ENCODE measurements around the gene ABCA2.

ABCA2 gene

DNA sequence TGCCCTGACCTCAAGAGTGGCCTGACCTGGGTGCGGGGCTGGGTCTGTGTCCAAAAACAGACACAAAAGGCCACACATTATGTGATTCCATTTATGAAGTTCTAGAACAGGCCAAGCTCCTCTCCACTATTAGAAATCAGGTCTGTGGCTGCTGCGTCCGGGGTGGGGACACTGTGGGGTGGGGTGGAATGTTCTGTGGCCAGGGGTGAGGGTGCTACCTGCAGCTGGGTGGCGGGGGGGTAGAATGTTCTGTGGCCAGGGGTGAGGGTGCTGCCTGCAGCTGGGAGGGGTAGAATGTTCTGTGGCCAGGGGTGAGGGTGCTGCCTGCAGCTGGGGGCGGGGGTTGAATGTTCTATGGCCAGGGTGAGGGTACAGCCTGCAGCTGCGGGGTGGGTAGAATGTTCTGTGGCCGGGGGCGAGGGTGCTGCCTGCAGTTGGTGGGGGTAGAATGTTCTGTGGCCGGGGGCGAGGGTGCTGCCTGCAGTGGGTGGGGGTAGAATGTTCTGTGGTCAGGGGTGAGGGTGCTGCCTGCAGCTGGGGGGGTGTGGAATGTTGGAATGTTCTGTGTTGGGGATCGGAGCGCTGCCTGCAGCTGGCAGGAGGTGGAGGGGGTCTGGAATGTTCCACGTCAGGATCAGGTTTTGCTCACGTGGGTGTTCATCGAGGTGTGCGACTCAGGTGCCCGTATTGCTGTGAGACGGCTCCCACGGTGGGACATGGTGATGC lies 67.7 kb downstream of the ABCA2 start:
- DNase-seq: no peak

DNA sequence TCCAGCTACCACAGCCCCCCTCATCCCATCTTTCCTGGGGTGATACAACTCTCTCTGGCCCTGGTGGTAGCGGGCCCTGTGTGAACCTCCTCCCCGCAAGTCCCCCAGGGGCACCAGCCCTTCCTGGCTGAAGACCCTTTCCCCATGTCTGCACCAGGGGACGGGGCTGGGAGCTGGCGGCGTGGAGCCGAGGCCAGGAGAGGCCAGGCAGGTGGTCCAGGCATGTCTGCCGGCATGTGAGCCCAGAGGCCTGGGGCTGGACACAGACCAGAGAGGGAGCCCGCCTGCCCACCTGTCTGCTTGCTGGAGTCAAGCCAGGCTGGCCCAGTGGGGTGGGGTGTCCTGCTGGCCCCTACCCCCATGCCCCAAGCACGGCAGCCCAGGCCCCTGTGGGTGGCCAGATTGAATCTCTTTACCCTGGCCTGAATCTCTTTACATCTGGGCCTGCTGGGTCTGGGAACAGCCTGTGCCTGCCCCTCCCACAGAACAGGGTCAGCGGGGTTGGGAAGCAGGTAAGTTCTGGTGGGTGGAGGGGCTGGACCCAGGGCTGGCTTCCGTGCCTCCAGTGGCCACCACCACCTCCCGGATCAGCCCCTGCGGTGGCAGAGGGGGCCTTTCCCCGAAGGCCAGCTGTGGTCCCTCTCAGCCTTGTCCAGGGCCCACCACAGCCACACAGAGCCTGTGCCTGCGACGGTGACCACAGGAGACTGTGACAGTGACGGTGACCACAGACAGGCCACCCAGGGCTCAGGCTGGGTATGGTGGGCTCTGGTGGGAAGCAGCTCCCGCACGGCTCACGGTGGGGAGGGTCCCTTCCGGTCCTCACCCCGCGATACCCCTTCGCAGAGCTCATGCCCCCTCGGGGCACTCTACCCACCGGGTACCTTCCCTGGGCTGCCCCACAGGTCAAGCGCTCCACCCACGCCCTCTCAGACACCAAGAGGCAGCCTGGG lies 68.9 kb downstream of the ABCA2 start:
- no peak for DNase-seq

DNA sequence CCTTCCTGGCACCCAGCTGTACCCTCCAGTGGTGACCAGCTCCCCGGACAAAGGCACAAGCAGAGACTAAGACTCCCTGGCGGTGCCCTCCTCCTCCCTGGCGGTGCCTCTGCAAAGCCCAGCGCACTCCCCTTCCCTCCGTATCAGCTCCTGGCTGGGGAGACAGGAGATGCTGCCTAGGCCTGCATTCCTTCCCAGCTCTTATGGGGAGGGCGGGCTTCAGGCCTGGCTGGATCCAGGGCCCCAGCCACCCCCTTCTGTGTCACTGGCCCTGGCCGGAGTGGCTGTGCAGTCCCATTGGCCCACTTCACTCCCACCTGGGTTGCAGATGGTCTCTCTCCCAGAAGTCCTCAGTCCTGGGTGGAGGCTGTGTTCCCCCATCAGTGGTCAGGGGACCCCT lies 69.6 kb downstream of the ABCA2 start:
- no peak for DNase-seq

DNA sequence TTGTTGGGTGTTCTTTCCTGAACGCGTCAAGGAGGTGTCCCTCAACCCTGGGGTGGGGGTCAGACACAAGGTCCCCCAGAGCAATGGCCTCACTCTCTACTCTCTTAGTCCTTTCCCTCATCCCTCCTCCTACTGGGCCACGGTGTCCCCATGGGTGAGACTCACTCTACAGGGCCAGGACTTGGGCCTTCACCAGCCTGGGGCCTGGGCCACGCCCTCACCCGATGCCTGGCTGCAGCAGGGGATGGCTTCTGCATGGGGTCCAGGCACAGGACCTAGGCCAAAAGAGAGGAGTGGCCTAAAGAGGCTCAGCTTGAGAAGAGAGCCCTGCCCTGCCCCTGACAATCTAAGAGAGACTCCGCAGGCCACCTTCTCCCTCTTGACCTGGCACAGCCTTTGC lies 70.1 kb downstream of the ABCA2 start:
- DNase-seq: no peak

DNA sequence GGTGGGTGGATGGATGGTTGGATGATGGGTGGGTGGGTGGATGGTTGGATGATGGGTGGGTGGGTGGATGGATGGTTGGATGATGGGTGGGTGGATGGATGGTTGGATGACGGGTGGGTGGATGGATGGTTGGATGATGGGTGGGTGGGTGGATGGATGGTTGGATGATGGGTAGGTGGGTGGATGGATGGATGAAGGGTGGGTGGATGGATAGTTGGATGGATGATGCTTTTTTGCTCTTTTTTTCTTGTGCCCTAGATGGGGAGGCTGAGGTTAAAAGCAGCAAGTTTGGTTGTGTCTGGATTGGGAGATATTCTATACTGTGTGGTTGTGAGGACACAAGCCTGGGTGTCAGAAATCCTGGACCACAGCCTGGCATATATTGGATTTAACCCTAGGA lies 70.6 kb downstream of the ABCA2 start:
- no peak for DNase-seq
